Tibial nerve (tissue), 4 donors: ENCODE measurements around the gene CFAP69. TPM values are rescaled to one million over a fixed set of nuclear protein-coding genes. Genes with fewer than 3 reads are reported as not detected.

Source experiments
- DNase-seq, 2 donors: peaks; one replicate each; pipeline ENCODE4 v3.0.0-alpha.2; 2019; ENCODE audit warnings: low spot score in 2 of 2
- H3K27ac ChIP-seq, 4 donors: fragments of 200-600 bp; sonication (generic) in 3 of 4; one replicate each; pipeline ENCODE4 v1.5.1; 2017 to 2019; ENCODE audit warnings: mild to moderate bottlenecking in 1 of 4
- H3K27me3 ChIP-seq, 2 donors: fragments of 200-600 bp; sonication (generic) in 1 of 2; one replicate each; pipeline versions ENCODE4 v1.5.1 to v1.6.0; 2017 to 2019
- H3K36me3 ChIP-seq, 3 donors: fragments of 200-600 bp; sonication (generic); one replicate each; pipeline ENCODE4 v1.5.1; 2018 to 2019
- H3K4me1 ChIP-seq, 4 donors: fragments of 200-600 bp; sonication (generic) in 3 of 4; one replicate each; pipeline ENCODE4 v1.5.1; 2017 to 2019
- H3K4me3 ChIP-seq, 4 donors: fragments of 200-600 bp; sonication (generic) in 3 of 4; one replicate each; pipeline ENCODE4 v1.5.1; 2017 to 2019; ENCODE audit warnings: mild to moderate bottlenecking in 1 of 4, moderate library complexity in 1 of 4
- H3K9me3 ChIP-seq, 4 donors: fragments of 200-600 bp; sonication (generic) in 3 of 4; one replicate each; pipeline ENCODE4 v1.5.1; 2017 to 2019
- CTCF ChIP-seq, 5 experiments: fragments of 200-600 bp in 3 of 5; fragments of 450-650 bp in 2 of 5; sonication (generic) in 3 of 5; IDR thresholded peaks; one replicate each; pipeline ENCODE4 v1.5.1; 2016 to 2019; ENCODE audit warnings: antibody characterized with exemption in 5 of 5, mild to moderate bottlenecking in 3 of 5, moderate library complexity in 2 of 5
- EP300 ChIP-seq, 2 donors: sonication (generic); formaldehyde crosslinking; IDR thresholded peaks; one replicate each; pipeline ENCODE4 v1.6.1; 2017; ENCODE audit warnings: antibody characterized with exemption in 2 of 2, mild to moderate bottlenecking in 1 of 2
- POLR2A ChIP-seq, 2 donors: fragments of 450-650 bp; IDR thresholded peaks; one replicate each; pipeline ENCODE4 v1.6.1; 2017; ENCODE audit warnings: antibody characterized with exemption in 2 of 2, mild to moderate bottlenecking in 2 of 2, moderate library complexity in 2 of 2
- WGBS, 2 donors: methylation state at CpG; one replicate each; pipeline ENCODE4 v1.1.5; 2018; 5-methylcytosine and 5-hydroxymethylcytosine counted together
- total RNA-seq, 4 donors: library from RNA; depleted of rRNA; stranded (reverse); fragments of >200 nt; gene quantifications; one replicate each; pipeline ENCODE4 v1.1.0, GENCODE V29; 2016

The CFAP69 gene
- total RNA-seq, 4 donors from 2014 or later, result 18.9 to 51.1 (median 22.0) TPM

GRCh38 chr7:90320014-90320413 is 75.0 kb downstream of the CFAP69 start:
- DNase-seq, result no peak
- H3K4me3 ChIP-seq, result no peak overlapping the region

GRCh38 chr7:90320418-90320800 is 75.4 kb downstream of the CFAP69 start:
- no peak overlapping the region for H3K27ac ChIP-seq
- peaks cover 0 to 11% (median 3%) of the 10 kb centered on the region in 4 donors for H3K4me1 ChIP-seq
- no peaks in the 10 kb centered on the region for H3K36me3 ChIP-seq
- peaks cover 0 to 38% of the 10 kb centered on the region in 2 donors for H3K27me3 ChIP-seq
- no peak for DNase-seq
- H3K4me3 ChIP-seq, result no peak overlapping the region
- TF ChIP-seq CTCF (IDR thresholded peaks at IDR 0.05), result no peak
- no peak for TF ChIP-seq POLR2A (IDR thresholded peaks at IDR 0.05)
- no peak for TF ChIP-seq EP300 (IDR thresholded peaks at IDR 0.05)
- H3K9me3 ChIP-seq, result no peaks in the 10 kb centered on the region
- 40 to 45% methylated on average over 7 of the region's 7 CpGs for WGBS, 2 donors

More at GRCh38 chr7:90320014-90320413, 75.0 kb downstream of the CFAP69 start:
- Histone ChIP-seq H3K36me3 (no peaks in the 10 kb centered on the region), H3K9me3 (no peaks in the 10 kb centered on the region), H3K27me3 (peaks cover 0 to 38% of the 10 kb centered on the region in 2 donors), H3K4me1 (peaks cover 0 to 11% (median 3%) of the 10 kb centered on the region in 4 donors), H3K27ac (no peak overlapping the region)
- TF ChIP-seq CTCF (IDR thresholded peaks at IDR 0.05) (no peak), EP300 (IDR thresholded peaks at IDR 0.05) (no peak), POLR2A (IDR thresholded peaks at IDR 0.05) (no peak)
- 85 to 87% methylated on average over 7 of the region's 7 CpGs for WGBS, 2 donors

GRCh38 chr7:90320801-90321494 is 76.0 kb downstream of the CFAP69 start, which contains the start of gene FAM237B:
Gene FAM237B, minus strand, starts transcription at chr7:90321304. Its CDS starts 1,556 bp downstream, at chr7:90319748.
- H3K27ac ChIP-seq, result no peak within 1 kb of the TSS
- H3K4me1 ChIP-seq, result peaks cover 0 to 11% (median 3%) of the 10 kb centered on the region in 4 donors
- DNase-seq, result no peak
- peak within 1 kb of the TSS in 1 of 4 donors; percentile 37 for H3K4me3 ChIP-seq
- no peak for TF ChIP-seq CTCF (IDR thresholded peaks at IDR 0.05)
- TF ChIP-seq POLR2A (IDR thresholded peaks at IDR 0.05), result no peak
- TF ChIP-seq EP300 (IDR thresholded peaks at IDR 0.05), result no peak
- WGBS, 2 donors, result 2% methylated on average over 31 to 34 of the region's 62 CpGs
- no peaks in the 10 kb centered on the region for H3K36me3 ChIP-seq
- peaks cover 0 to 38% of the 10 kb centered on the region in 2 donors for H3K27me3 ChIP-seq
- H3K9me3 ChIP-seq, result no peaks in the 10 kb centered on the region

GRCh38 chr7:90322837-90323236 is 77.9 kb downstream of the CFAP69 start:
- Histone ChIP-seq H3K27me3 (peaks cover 0 to 38% of the 10 kb centered on the region in 2 donors), H3K4me1 (peaks cover 0 to 11% (median 3%) of the 10 kb centered on the region in 4 donors), H3K4me3 (no peak overlapping the region), H3K9me3 (no peaks in the 10 kb centered on the region), H3K36me3 (no peaks in the 10 kb centered on the region), H3K27ac (no peak overlapping the region)
- no peak for DNase-seq
- TF ChIP-seq CTCF (IDR thresholded peaks at IDR 0.05), result no peak
- no peak for TF ChIP-seq EP300 (IDR thresholded peaks at IDR 0.05)
- TF ChIP-seq POLR2A (IDR thresholded peaks at IDR 0.05), result no peak

GRCh38 chr7:90326500-90326899 is 81.5 kb downstream of the CFAP69 start:
- DNase-seq, result no peak
- Histone ChIP-seq H3K4me3 (no peak overlapping the region), H3K4me1 (peaks cover 0 to under 1% (median 0%) of the 10 kb centered on the region in 4 donors), H3K36me3 (no peaks in the 10 kb centered on the region), H3K27ac (no peak overlapping the region), H3K9me3 (no peaks in the 10 kb centered on the region), H3K27me3 (peaks cover 0 to 19% of the 10 kb centered on the region in 2 donors)
- no peak for TF ChIP-seq POLR2A (IDR thresholded peaks at IDR 0.05)
- TF ChIP-seq CTCF (IDR thresholded peaks at IDR 0.05), result no peak
- no peak for TF ChIP-seq EP300 (IDR thresholded peaks at IDR 0.05)
- 0 to 17% methylated on average over 1 of the region's 1 CpG for WGBS, 2 donors
